Endothelial cell of umbilical vein (primary cell): ENCODE results near the gene CDKN1C. TPM values are rescaled to one million over a fixed set of nuclear protein-coding genes. Genes with fewer than 3 reads are reported as not detected.

Source experiments
- BruUV-seq: library from RNA; stranded (reverse); fragments of 400-500 nt; replicated peaks from 2 replicates; lab custom pipeline; 2021; lab: Mats Ljungman, UMichigan
- CTCF ChIA-PET: fragments of 300-600, 350-600 bp; sonication (Branson Sonifier 250); formaldehyde crosslinking; loops from one replicate; lab custom pipeline; 2021; ENCODE audit warnings: antibody characterized with exemption, inconsistent platforms; lab: Charles Lee
- POLR2A ChIA-PET: fragments of 300-600, 350-600 bp; sonication (Branson Sonifier 250); formaldehyde crosslinking; loops from one replicate; lab custom pipeline; 2021; ENCODE audit warnings: antibody characterized with exemption, inconsistent platforms; lab: Charles Lee
- DNase-seq: peaks from one replicate; pipeline ENCODE4 v3.0.0-alpha.2; 2011; ENCODE audit warnings: low read depth, low spot score
- FAIRE-seq: peaks from 2 replicates; lab custom pipeline; 2011; peaks lifted over from hg19 to GRCh38; lab: Jason Lieb, UNC
- H2AFZ ChIP-seq: 2 replicates; pipeline ENCODE4 v1.6.0; 2012; ENCODE audit warnings: low read depth, low read length, control low read depth, inconsistent platforms
- H3K27ac ChIP-seq: 2 replicates; pipeline ENCODE4 v1.5.1; 2011; ENCODE audit warnings: low read depth, mild to moderate bottlenecking, control low read depth, low read length, moderate library complexity; ENCODE audit not compliant: insufficient read depth
- H3K27me3 ChIP-seq, 2 experiments: 2 replicates each; pipeline versions ENCODE4 v1.6.0 to v1.6.1; 2011; ENCODE audit warnings: low read length in 2 of 2, mixed read lengths in 1 of 2; ENCODE audit not compliant: control insufficient read depth in 2 of 2, insufficient read depth in 2 of 2
- H3K36me3 ChIP-seq, 2 experiments: 2 replicates in 1 of 2; 3 replicates in 1 of 2; pipeline ENCODE4 v1.5.1; 2011; ENCODE audit warnings: low read length in 2 of 2, mild to moderate bottlenecking in 1 of 2, moderate library complexity in 1 of 2; ENCODE audit not compliant: control insufficient read depth in 2 of 2, insufficient read depth in 2 of 2; ENCODE audit errors: extremely low read depth in 1 of 2
- H3K4me1 ChIP-seq: 3 replicates; pipeline ENCODE4 v1.5.1; 2011; ENCODE audit warnings: mild to moderate bottlenecking, low read length; ENCODE audit not compliant: control insufficient read depth, insufficient read depth; ENCODE audit errors: extremely low read depth
- H3K4me2 ChIP-seq: 2 replicates; pipeline ENCODE4 v1.6.1; 2011; ENCODE audit warnings: low read length, control low read depth, mixed read lengths; ENCODE audit not compliant: insufficient read depth
- H3K4me3 ChIP-seq, 3 experiments: fragments of 200-600 bp in 1 of 3; sonication (generic), shearing (Covaris generic) in 1 of 3; replicated peaks in 1 of 3; 2 replicates each; pipeline ENCODE4 v1.5.1; 2011 to 2016; ENCODE audit warnings: control low read depth in 3 of 3, low read length in 3 of 3, mild to moderate bottlenecking in 2 of 3, inconsistent platforms in 1 of 3, low read depth in 1 of 3, moderate library complexity in 1 of 3; ENCODE audit not compliant: insufficient read depth in 1 of 3
- H3K79me2 ChIP-seq: 2 replicates; pipeline ENCODE4 v1.6.0; 2012; ENCODE audit warnings: low read length, inconsistent platforms; ENCODE audit not compliant: control insufficient read depth, insufficient read depth
- H3K9ac ChIP-seq: replicated peaks from 2 replicates; pipeline ENCODE3; 2011; ENCODE audit warnings: low read length, control low read depth; ENCODE audit not compliant: insufficient read depth; ENCODE audit errors: extremely low read depth
- H3K9me1 ChIP-seq: replicated peaks from 3 replicates; pipeline ENCODE4 v1.6.0; 2011; ENCODE audit warnings: mild to moderate bottlenecking, low read length; ENCODE audit not compliant: control insufficient read depth, insufficient read depth; ENCODE audit errors: extremely low read depth
- H3K9me3 ChIP-seq: replicated peaks from 2 replicates; pipeline ENCODE4 v1.5.1; 2012; ENCODE audit warnings: low read length, inconsistent platforms; ENCODE audit not compliant: control insufficient read depth, insufficient read depth
- H4K20me1 ChIP-seq: replicated peaks from 2 replicates; pipeline ENCODE3; 2011; ENCODE audit warnings: mild to moderate bottlenecking, low read length; ENCODE audit not compliant: control insufficient read depth, insufficient read depth; ENCODE audit errors: extremely low read depth
- EZH2 ChIP-seq: IDR thresholded peaks from 2 replicates; pipeline ENCODE4 v1.6.1; 2012; ENCODE audit warnings: borderline replicate concordance, low read depth, mild to moderate bottlenecking, moderate library complexity, low read length, inconsistent platforms; ENCODE audit not compliant: severe bottlenecking
- FOS ChIP-seq: IDR thresholded peaks from 2 replicates; pipeline ENCODE4 v1.6.1; 2011; ENCODE audit warnings: mild to moderate bottlenecking, low read length, moderate library complexity, borderline replicate concordance; ENCODE audit not compliant: insufficient read depth
- GATA2 ChIP-seq: IDR thresholded peaks from 2 replicates; pipeline ENCODE4 v1.7.0; 2011; ENCODE audit warnings: low read depth, mild to moderate bottlenecking, moderate library complexity, mixed read lengths, low read length; ENCODE audit not compliant: insufficient read length, insufficient read depth
- JUN ChIP-seq: IDR thresholded peaks from 2 replicates; pipeline ENCODE4 v1.6.1; 2011; ENCODE audit warnings: borderline replicate concordance, low read depth; ENCODE audit not compliant: insufficient read length, insufficient read depth
- MYC ChIP-seq: IDR thresholded peaks from one replicate; pipeline ENCODE4 v1.6.1; 2011; ENCODE audit warnings: mild to moderate bottlenecking, low read depth, low read length
- POLR2A ChIP-seq: IDR thresholded peaks from 2 replicates; pipeline ENCODE4 v1.6.1; 2012; ENCODE audit warnings: low read depth, mild to moderate bottlenecking, control low read depth, low read length
- POLR2AphosphoS5 ChIP-seq: IDR thresholded peaks from 2 replicates; pipeline ENCODE4 v1.6.1; 2012; ENCODE audit warnings: low read depth, mild to moderate bottlenecking, control low read depth, low read length, moderate library complexity; ENCODE audit not compliant: insufficient read depth
- dilution Hi-C: fragments of 300-500 bp; cut with MboI; formaldehyde crosslinking; loops from one replicate; pipeline ENCODE4 v1.15.0; 2019; ENCODE audit warnings: low sequenced_read_pairs; ENCODE audit not compliant: extremely low pct_ligation_motif_present
- intact Hi-C: fragments of 100-400 bp; cut with micrococcal nuclease; formaldehyde crosslinking; loops from one replicate; pipeline ENCODE4 v1.10.0; 2022
- polyA plus RNA-seq, 4 experiments: library from polyadenylated mRNA; depleted of rRNA in 3 of 4; stranded (reverse) in 3 of 4; unstranded in 1 of 4; fragments of >200 nt; gene quantifications; 2 replicates each; pipeline versions ENCODE4 v1.2.1 to v1.2.3, GENCODE V29; 2011 to 2012; ENCODE audit warnings: missing spikeins in 1 of 4
- total RNA-seq: library from RNA; stranded (reverse); gene quantifications from 2 replicates; pipeline ENCODE4 v1.2.3, GENCODE V29; 2021
- TF ChIP-seq, protein P1 (sequence below), 2 donors: IDR thresholded peaks; 1 replicate in 1 of 2; 2 replicates in 1 of 2; pipeline ENCODE4 v1.5.1; 2011; ENCODE audit warnings: low read length in 2 of 2, mild to moderate bottlenecking in 2 of 2, moderate library complexity in 2 of 2, control low read depth in 1 of 2, inconsistent platforms in 1 of 2, low read depth in 1 of 2; ENCODE audit not compliant: insufficient read depth in 1 of 2; ENCODE audit errors: extremely low read depth in 1 of 2
- TF ChIP-seq, protein P2 (sequence below): IDR thresholded peaks from 2 replicates; pipeline ENCODE4 v1.6.1; 2011; ENCODE audit not compliant: insufficient read depth, insufficient read length

Gene CDKN1C
- total and polyA plus RNA-seq, 2 donors (not counting 3 experiments of a cell fraction or from before 2014, with no cell fraction given) = 4.1 to 9.0 TPM

DNA sequence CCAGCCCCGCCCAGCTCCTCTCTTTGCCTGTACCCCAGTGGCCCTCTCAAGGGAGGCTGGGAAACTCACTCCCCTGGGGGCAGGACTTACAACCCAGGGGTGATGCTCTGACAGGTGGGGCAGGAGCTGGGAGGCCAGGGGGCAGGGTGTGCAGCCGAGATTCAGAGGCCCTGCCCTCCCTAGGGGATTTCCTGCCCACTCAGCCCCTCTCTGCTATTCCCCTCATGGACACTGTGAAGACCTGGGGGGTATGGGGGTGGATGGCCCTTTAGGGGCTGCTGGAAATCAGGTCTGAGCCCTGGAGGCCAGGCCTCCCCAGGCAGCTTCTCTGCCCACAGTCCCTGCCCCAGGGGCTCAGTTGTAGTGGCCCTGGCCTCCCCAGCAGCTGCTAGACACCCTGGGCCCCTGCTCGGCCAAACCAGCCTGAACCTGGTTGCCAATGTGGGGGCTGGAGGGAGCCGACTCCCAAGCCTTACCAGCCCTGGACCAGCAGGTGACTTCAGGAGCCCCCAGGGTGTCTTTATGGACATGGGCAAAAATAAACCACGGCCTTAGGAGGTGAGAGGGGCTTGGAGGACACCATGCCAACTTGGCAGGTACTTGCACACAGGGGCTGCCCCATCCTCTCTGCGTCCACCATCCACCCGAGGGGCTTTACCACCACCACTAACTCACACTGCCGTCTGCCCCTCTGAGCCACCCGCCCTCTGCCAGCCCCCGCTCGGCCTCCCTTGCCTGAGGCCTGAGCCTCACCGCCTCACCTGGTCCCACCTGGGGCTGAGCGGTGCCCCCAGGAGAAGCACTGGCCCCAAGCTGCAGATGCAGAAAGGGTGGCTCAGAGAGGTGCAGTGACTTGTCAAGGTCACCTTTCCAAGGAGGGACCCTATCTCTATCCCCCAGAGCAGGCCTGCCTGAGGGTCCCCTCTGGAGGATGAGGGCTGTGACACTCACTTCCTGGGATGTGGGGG lies 46.5 kb upstream of the CDKN1C start:
- Histone ChIP-seq H3K9ac (no peak overlapping the region), H3K27me3 (no peaks in the 10 kb centered on the region), H2AFZ (no peak overlapping the region), H4K20me1 (no peaks in the 10 kb centered on the region), H3K79me2 (peaks cover 19% of the 10 kb centered on the region), H3K27ac (no peak overlapping the region), H3K9me1 (no peaks in the 10 kb centered on the region), H3K9me3 (no peaks in the 10 kb centered on the region), H3K4me3 (no peak overlapping the region), H3K4me1 (peaks cover 26% of the 10 kb centered on the region), H3K36me3 (no peaks in the 10 kb centered on the region), H3K4me2 (no peak overlapping the region)
- ChIA-PET POLR2A (no interaction called here), CTCF (interaction anchor here (0.8 to 2.4 kb wide), 3 partner anchors 14 to 40 kb away, joined by 6 to 11 read pairs (median 7); no protein-coding TSS in a partner anchor)
- DNase-seq (no peak), FAIRE-seq (no peak)
- BruUV-seq = no TSS peak
- no peak for TF ChIP-seq POLR2A
- no peak for TF ChIP-seq FOS
- no peak for TF ChIP-seq EZH2
- TF ChIP-seq, protein P1, sequence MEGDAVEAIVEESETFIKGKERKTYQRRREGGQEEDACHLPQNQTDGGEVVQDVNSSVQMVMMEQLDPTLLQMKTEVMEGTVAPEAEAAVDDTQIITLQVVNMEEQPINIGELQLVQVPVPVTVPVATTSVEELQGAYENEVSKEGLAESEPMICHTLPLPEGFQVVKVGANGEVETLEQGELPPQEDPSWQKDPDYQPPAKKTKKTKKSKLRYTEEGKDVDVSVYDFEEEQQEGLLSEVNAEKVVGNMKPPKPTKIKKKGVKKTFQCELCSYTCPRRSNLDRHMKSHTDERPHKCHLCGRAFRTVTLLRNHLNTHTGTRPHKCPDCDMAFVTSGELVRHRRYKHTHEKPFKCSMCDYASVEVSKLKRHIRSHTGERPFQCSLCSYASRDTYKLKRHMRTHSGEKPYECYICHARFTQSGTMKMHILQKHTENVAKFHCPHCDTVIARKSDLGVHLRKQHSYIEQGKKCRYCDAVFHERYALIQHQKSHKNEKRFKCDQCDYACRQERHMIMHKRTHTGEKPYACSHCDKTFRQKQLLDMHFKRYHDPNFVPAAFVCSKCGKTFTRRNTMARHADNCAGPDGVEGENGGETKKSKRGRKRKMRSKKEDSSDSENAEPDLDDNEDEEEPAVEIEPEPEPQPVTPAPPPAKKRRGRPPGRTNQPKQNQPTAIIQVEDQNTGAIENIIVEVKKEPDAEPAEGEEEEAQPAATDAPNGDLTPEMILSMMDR (IDR thresholded peaks at IDR 0.05; ENCODE audit: extremely low read depth in 1 of 2, insufficient read depth in 1 of 2, low read depth in 1 of 2, low read length in 2 of 2) = no peak
- no peak for TF ChIP-seq POLR2AphosphoS5
- no peak for TF ChIP-seq GATA2
- TF ChIP-seq MYC = no peak
- TF ChIP-seq, protein P2, sequence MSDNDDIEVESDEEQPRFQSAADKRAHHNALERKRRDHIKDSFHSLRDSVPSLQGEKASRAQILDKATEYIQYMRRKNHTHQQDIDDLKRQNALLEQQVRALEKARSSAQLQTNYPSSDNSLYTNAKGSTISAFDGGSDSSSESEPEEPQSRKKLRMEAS = no peak
- no peak for TF ChIP-seq JUN
- intact Hi-C loops (loop anchor here (2.0 to 10.0 kb wide), 4 partner anchors 165 to 713 kb away; partner anchors contain the start of genes ART1, ART5, MRGPRG and OSBPL5), dilution Hi-C loops (no loop called here)
